CD4-positive, alpha-beta T cell treated with Interleukin-12 subunit alpha and Interleukin-12 subunit beta, for 1 hour (primary cell): ENCODE data around the gene APOB.

Source experiments
- DNase-seq: peaks from one replicate; pipeline ENCODE4 v3.0.0-alpha.2; 2020

APOB gene

GRCh38 chr2:21001225-21001946 lies 42.5 kb downstream of the APOB start:
- DNase-seq: no peak

- no peak for DNase-seq
These were observed 43.8 kb downstream of the APOB start for GRCh38 chr2:20999906-21000645.

GRCh38 chr2:20998972-20999905 lies 44.6 kb downstream of the APOB start:
- DNase-seq: no peak

GRCh38 chr2:20997953-20998722 lies 45.7 kb downstream of the APOB start:
- no peak for DNase-seq

GRCh38 chr2:20994130-20994529 lies 49.7 kb downstream of the APOB start:
- no peak for DNase-seq

GRCh38 chr2:20992201-20992711 lies 51.6 kb downstream of the APOB start:
- DNase-seq: no peak

- DNase-seq: no peak
These were observed 53.1 kb downstream of the APOB start for GRCh38 chr2:20990442-20991430.

- no peak for DNase-seq
These were observed 54.5 kb downstream of the APOB start for GRCh38 chr2:20989404-20989803.

GRCh38 chr2:20988905-20989304 lies 55.0 kb downstream of the APOB start:
- DNase-seq: no peak

GRCh38 chr2:20986024-20986939 lies 57.6 kb downstream of the APOB start:
- DNase-seq: no peak

- no peak for DNase-seq
These were observed 58.8 kb downstream of the APOB start for GRCh38 chr2:20985062-20985461.

- no peak for DNase-seq
These were observed 59.5 kb downstream of the APOB start for GRCh38 chr2:20984408-20984807.

GRCh38 chr2:20983844-20984243 lies 60.0 kb downstream of the APOB start:
- no peak for DNase-seq

GRCh38 chr2:20982861-20983260 lies 61.0 kb downstream of the APOB start:
- DNase-seq: no peak

GRCh38 chr2:20977520-20978180 lies 66.2 kb downstream of the APOB start:
- no peak for DNase-seq

- no peak for DNase-seq
These were observed 67.3 kb downstream of the APOB start for GRCh38 chr2:20976527-20976926.

- no peak for DNase-seq
These were observed 70.9 kb downstream of the APOB start for GRCh38 chr2:20972792-20973565.

GRCh38 chr2:20972110-20972509 lies 71.8 kb downstream of the APOB start:
- DNase-seq: no peak

- DNase-seq: no peak
These were observed 73.8 kb downstream of the APOB start for GRCh38 chr2:20970068-20970467.
